Neural cell (in vitro differentiated cells): ENCODE results near the gene BLOC1S3. TPM values are rescaled to one million over a fixed set of nuclear protein-coding genes. Genes with fewer than 3 reads are reported as not detected.

Experiments
- H2AFZ ChIP-seq: fragments of 200-600, 300-800 bp; sonication (generic), shearing (Covaris generic); 2 replicates; pipeline ENCODE4 v1.6.0; 2014; ENCODE audit warnings: low read depth, mild to moderate bottlenecking, antibody characterized with exemption, low read length, moderate library complexity
- H3F3A ChIP-seq: fragments of 200-600 bp; shearing (Covaris generic); 2 replicates; pipeline ENCODE4 v1.6.1; 2016; ENCODE audit warnings: mild to moderate bottlenecking, moderate library complexity, mixed read lengths, antibody characterized with exemption, low read length; ENCODE audit not compliant: insufficient read depth, poor library complexity, severe bottlenecking
- H3K27ac ChIP-seq: fragments of 200-600, 300-800 bp; sonication (generic), shearing (Covaris generic); 2 replicates; pipeline ENCODE4 v1.5.1; 2014; ENCODE audit warnings: mild to moderate bottlenecking, low read length, moderate library complexity
- H3K27me3 ChIP-seq: fragments of 300-800, 200-600 bp; sonication (generic), shearing (Covaris generic); 2 replicates; pipeline ENCODE4 v1.6.0; 2014; ENCODE audit warnings: mild to moderate bottlenecking, low read depth, low read length, moderate library complexity; ENCODE audit not compliant: insufficient read depth
- H3K36me3 ChIP-seq: fragments of 300-800, 200-600 bp; sonication (generic), shearing (Covaris generic); 2 replicates; pipeline ENCODE4 v1.5.1; 2014; ENCODE audit warnings: mild to moderate bottlenecking, antibody characterized with exemption, low read length, moderate library complexity; ENCODE audit not compliant: insufficient read depth
- H3K4me2 ChIP-seq: fragments of 300-800, 200-600 bp; sonication (generic), shearing (Covaris generic); 2 replicates; pipeline ENCODE4 v1.6.0; 2014; ENCODE audit warnings: mild to moderate bottlenecking, low read length
- H3K4me3 ChIP-seq: fragments of 300-800, 200-600 bp; sonication (generic), shearing (Covaris generic); 2 replicates; pipeline ENCODE4 v1.5.1; 2014; ENCODE audit warnings: mild to moderate bottlenecking, low read length, moderate library complexity
- H3K79me2 ChIP-seq: fragments of 200-600 bp; shearing (Covaris generic); replicated peaks from 2 replicates; pipeline ENCODE4 v1.6.0; 2014; ENCODE audit warnings: mild to moderate bottlenecking, low read length, moderate library complexity; ENCODE audit not compliant: insufficient read depth
- H3K9ac ChIP-seq: fragments of 300-800, 200-600 bp; sonication (generic), shearing (Covaris generic); 2 replicates; pipeline ENCODE4 v1.6.1; 2016; ENCODE audit warnings: mild to moderate bottlenecking, low read length, mixed read lengths
- H3K9me2 ChIP-seq: fragments of 200-600 bp; shearing (Covaris generic); 2 replicates; pipeline ENCODE4 v1.6.1; 2016; ENCODE audit warnings: mild to moderate bottlenecking, low read length, mixed read lengths; ENCODE audit not compliant: insufficient read depth
- H3K9me3 ChIP-seq: fragments of 200-600, 300-800 bp; sonication (generic), shearing (Covaris generic); 2 replicates; pipeline ENCODE4 v1.6.1; 2016; ENCODE audit warnings: mild to moderate bottlenecking, mixed run types, low read length, moderate library complexity, mixed read lengths
- H4K20me1 ChIP-seq: fragments of 200-600 bp; shearing (Covaris generic); 2 replicates; pipeline ENCODE4 v1.6.1; 2016; ENCODE audit warnings: mild to moderate bottlenecking, mixed run types; ENCODE audit not compliant: insufficient read depth
- EP300 ChIP-seq: fragments of 450-650 bp; conservative IDR thresholded peaks from 2 replicates; pipeline ENCODE4 v1.6.1; 2014; ENCODE audit warnings: antibody characterized with exemption, mild to moderate bottlenecking, moderate library complexity; ENCODE audit not compliant: poor library complexity, severe bottlenecking
- EZH2 ChIP-seq: fragments of 200-600, 300-800 bp; shearing (Covaris generic), sonication (generic); IDR thresholded peaks from 2 replicates; pipeline ENCODE4 v1.6.1; 2014; ENCODE audit warnings: antibody characterized with exemption, low read length, borderline replicate concordance, mild to moderate bottlenecking; ENCODE audit not compliant: insufficient read depth, poor library complexity, severe bottlenecking
- MXI1 ChIP-seq: fragments of 450-650 bp; conservative IDR thresholded peaks from 2 replicates; pipeline ENCODE4 v1.6.1; 2014; ENCODE audit warnings: antibody characterized with exemption, mild to moderate bottlenecking; ENCODE audit not compliant: poor library complexity, severe bottlenecking
- POLR2AphosphoS5 ChIP-seq: IDR thresholded peaks from 2 replicates; pipeline ENCODE4 v1.6.1; 2012
- RAD21 ChIP-seq: fragments of 450-650 bp; conservative IDR thresholded peaks from 2 replicates; pipeline ENCODE4 v1.6.1; 2014; ENCODE audit warnings: antibody characterized with exemption, mild to moderate bottlenecking, moderate library complexity
- SMC3 ChIP-seq: fragments of 450-650 bp; conservative IDR thresholded peaks from 2 replicates; pipeline ENCODE4 v1.6.1; 2014; ENCODE audit warnings: antibody characterized with exemption, mild to moderate bottlenecking, moderate library complexity; ENCODE audit not compliant: poor library complexity
- TAF1 ChIP-seq: IDR thresholded peaks from 2 replicates; pipeline ENCODE4 v1.6.1; 2012; ENCODE audit warnings: low read depth
- polyA plus RNA-seq: library from polyadenylated mRNA; depleted of rRNA; stranded (reverse); fragments of >200 nt; gene quantifications from 2 replicates; pipeline ENCODE4 v1.2.3, GENCODE V29; 2014
- TF ChIP-seq, protein P1 (sequence below): IDR thresholded peaks from 2 replicates; pipeline ENCODE4 v1.6.1; 2012; ENCODE audit warnings: borderline replicate concordance
- TF ChIP-seq, protein P2 (sequence below): fragments of 450-650 bp; IDR thresholded peaks from 2 replicates; pipeline ENCODE4 v1.5.1; 2014; ENCODE audit warnings: antibody characterized with exemption, mild to moderate bottlenecking, moderate library complexity; ENCODE audit not compliant: poor library complexity, severe bottlenecking

Gene BLOC1S3
- polyA plus RNA-seq, 1 donor from 2014 or later, result 1.8 TPM

- H2AFZ ChIP-seq, result no peak overlapping the region
- TF ChIP-seq, protein P1, sequence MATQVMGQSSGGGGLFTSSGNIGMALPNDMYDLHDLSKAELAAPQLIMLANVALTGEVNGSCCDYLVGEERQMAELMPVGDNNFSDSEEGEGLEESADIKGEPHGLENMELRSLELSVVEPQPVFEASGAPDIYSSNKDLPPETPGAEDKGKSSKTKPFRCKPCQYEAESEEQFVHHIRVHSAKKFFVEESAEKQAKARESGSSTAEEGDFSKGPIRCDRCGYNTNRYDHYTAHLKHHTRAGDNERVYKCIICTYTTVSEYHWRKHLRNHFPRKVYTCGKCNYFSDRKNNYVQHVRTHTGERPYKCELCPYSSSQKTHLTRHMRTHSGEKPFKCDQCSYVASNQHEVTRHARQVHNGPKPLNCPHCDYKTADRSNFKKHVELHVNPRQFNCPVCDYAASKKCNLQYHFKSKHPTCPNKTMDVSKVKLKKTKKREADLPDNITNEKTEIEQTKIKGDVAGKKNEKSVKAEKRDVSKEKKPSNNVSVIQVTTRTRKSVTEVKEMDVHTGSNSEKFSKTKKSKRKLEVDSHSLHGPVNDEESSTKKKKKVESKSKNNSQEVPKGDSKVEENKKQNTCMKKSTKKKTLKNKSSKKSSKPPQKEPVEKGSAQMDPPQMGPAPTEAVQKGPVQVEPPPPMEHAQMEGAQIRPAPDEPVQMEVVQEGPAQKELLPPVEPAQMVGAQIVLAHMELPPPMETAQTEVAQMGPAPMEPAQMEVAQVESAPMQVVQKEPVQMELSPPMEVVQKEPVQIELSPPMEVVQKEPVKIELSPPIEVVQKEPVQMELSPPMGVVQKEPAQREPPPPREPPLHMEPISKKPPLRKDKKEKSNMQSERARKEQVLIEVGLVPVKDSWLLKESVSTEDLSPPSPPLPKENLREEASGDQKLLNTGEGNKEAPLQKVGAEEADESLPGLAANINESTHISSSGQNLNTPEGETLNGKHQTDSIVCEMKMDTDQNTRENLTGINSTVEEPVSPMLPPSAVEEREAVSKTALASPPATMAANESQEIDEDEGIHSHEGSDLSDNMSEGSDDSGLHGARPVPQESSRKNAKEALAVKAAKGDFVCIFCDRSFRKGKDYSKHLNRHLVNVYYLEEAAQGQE, result no peak
- no peak for TF ChIP-seq MXI1
- no peak for TF ChIP-seq RAD21
- TF ChIP-seq EP300, result no peak
- no peak for TF ChIP-seq EZH2
- no peak for TF ChIP-seq SMC3
- no peak for TF ChIP-seq POLR2AphosphoS5
- TF ChIP-seq, protein P2, sequence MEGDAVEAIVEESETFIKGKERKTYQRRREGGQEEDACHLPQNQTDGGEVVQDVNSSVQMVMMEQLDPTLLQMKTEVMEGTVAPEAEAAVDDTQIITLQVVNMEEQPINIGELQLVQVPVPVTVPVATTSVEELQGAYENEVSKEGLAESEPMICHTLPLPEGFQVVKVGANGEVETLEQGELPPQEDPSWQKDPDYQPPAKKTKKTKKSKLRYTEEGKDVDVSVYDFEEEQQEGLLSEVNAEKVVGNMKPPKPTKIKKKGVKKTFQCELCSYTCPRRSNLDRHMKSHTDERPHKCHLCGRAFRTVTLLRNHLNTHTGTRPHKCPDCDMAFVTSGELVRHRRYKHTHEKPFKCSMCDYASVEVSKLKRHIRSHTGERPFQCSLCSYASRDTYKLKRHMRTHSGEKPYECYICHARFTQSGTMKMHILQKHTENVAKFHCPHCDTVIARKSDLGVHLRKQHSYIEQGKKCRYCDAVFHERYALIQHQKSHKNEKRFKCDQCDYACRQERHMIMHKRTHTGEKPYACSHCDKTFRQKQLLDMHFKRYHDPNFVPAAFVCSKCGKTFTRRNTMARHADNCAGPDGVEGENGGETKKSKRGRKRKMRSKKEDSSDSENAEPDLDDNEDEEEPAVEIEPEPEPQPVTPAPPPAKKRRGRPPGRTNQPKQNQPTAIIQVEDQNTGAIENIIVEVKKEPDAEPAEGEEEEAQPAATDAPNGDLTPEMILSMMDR, result no peak
- TF ChIP-seq TAF1, result no peak
- peaks cover 30% of the 10 kb centered on the region for H3K27me3 ChIP-seq
- no peaks in the 10 kb centered on the region for H3K9me3 ChIP-seq
- no peaks in the 10 kb centered on the region for H3F3A ChIP-seq
- no peak overlapping the region for H3K27ac ChIP-seq
- H3K79me2 ChIP-seq, result no peaks in the 10 kb centered on the region
- no peaks in the 10 kb centered on the region for H3K9me2 ChIP-seq
- no peak overlapping the region for H3K9ac ChIP-seq
- H3K36me3 ChIP-seq, result no peaks in the 10 kb centered on the region
- H3K4me3 ChIP-seq, result no peak overlapping the region
- H3K4me2 ChIP-seq, result no peak overlapping the region
- H4K20me1 ChIP-seq, result no peaks in the 10 kb centered on the region
Observed at GRCh38 chr19:45211751-45212381, 33.3 kb downstream of the BLOC1S3 start.

- Histone ChIP-seq H3K27me3 (peaks cover 41% of the 10 kb centered on the region), H3K9me2 (no peaks in the 10 kb centered on the region)
Observed at GRCh38 chr19:45213031-45213430, 34.4 kb downstream of the BLOC1S3 start.

More at GRCh38 chr19:45213031-45213430, 34.4 kb downstream of the BLOC1S3 start:
- no peaks in the 10 kb centered on the region for H3K36me3 ChIP-seq
- H4K20me1 ChIP-seq, result no peaks in the 10 kb centered on the region
- no peaks in the 10 kb centered on the region for H3K79me2 ChIP-seq
- H3K9me3 ChIP-seq, result no peaks in the 10 kb centered on the region
- TF ChIP-seq RAD21 (no peak), EZH2 (no peak)
- no peak overlapping the region for H2AFZ ChIP-seq
- no peak overlapping the region for H3K4me3 ChIP-seq
- H3K4me2 ChIP-seq, result no peak overlapping the region
- no peak overlapping the region for H3K9ac ChIP-seq
- H3K27ac ChIP-seq, result no peak overlapping the region
- no peaks in the 10 kb centered on the region for H3F3A ChIP-seq
